OCI-LY7 (cell line): ENCODE data around the gene ZPR1. TPM values are rescaled to one million over a fixed set of nuclear protein-coding genes. Genes with fewer than 3 reads are reported as not detected.

Experiments
- BruUV-seq: library from RNA; stranded (reverse); fragments of 400-500 nt; replicated peaks from 2 replicates; lab custom pipeline; 2021; lab: Mats Ljungman, UMichigan
- CTCF ChIA-PET: fragments of 300-600 bp; sonication (Branson Sonifier 250); formaldehyde crosslinking; loops from one replicate; lab custom pipeline; 2022; ENCODE audit warnings: antibody characterized with exemption; ENCODE audit not compliant: unreplicated experiment; lab: Charles Lee
- POLR2A ChIA-PET: fragments of 300-600 bp; sonication (Branson Sonifier 250); formaldehyde crosslinking; loops from one replicate; lab custom pipeline; 2022; ENCODE audit warnings: antibody characterized with exemption; lab: Charles Lee
- DNase-seq: peaks from one replicate; pipeline ENCODE4 v3.0.0-alpha.2; 2015; ENCODE audit warnings: low spot score
- H2AFZ ChIP-seq: fragments of 200-600 bp; sonication (generic), shearing (Covaris generic); 2 replicates; pipeline ENCODE4 v1.6.1; 2014; ENCODE audit warnings: mild to moderate bottlenecking, antibody characterized with exemption, low read length, moderate library complexity
- H3K27ac ChIP-seq: fragments of 200-600 bp; sonication (generic); 2 replicates; pipeline ENCODE4 v1.5.1; 2014; ENCODE audit warnings: mixed run types, low read depth, mild to moderate bottlenecking, moderate library complexity, low read length, inconsistent platforms; ENCODE audit not compliant: poor library complexity, severe bottlenecking
- H3K36me3 ChIP-seq: fragments of 200-600 bp; sonication (generic); 2 replicates; pipeline ENCODE4 v1.6.1; 2014; ENCODE audit warnings: mild to moderate bottlenecking, antibody characterized with exemption, low read length, moderate library complexity, mixed read lengths; ENCODE audit not compliant: insufficient read depth
- H3K4me1 ChIP-seq: fragments of 200-600 bp; sonication (generic); 2 replicates; pipeline ENCODE4 v1.5.1; 2014; ENCODE audit warnings: mild to moderate bottlenecking, low read length; ENCODE audit not compliant: insufficient read depth, poor library complexity, severe bottlenecking
- H3K4me2 ChIP-seq: fragments of 200-600 bp; sonication (generic); 2 replicates; pipeline ENCODE4 v1.6.1; 2014; ENCODE audit warnings: mild to moderate bottlenecking, low read length
- H3K4me3 ChIP-seq: fragments of 200-600 bp; sonication (generic); 2 replicates; pipeline ENCODE4 v1.5.1; 2014; ENCODE audit warnings: mild to moderate bottlenecking, low read depth, low read length; ENCODE audit not compliant: poor library complexity, severe bottlenecking
- H3K79me2 ChIP-seq: fragments of 200-600 bp; sonication (generic); 2 replicates; pipeline ENCODE4 v1.6.1; 2016; ENCODE audit warnings: low read depth, mild to moderate bottlenecking, low read length, moderate library complexity, mixed read lengths; ENCODE audit not compliant: insufficient read depth
- H3K9me2 ChIP-seq: fragments of 200-600 bp; sonication (generic); 2 replicates; pipeline ENCODE4 v1.6.1; 2016; ENCODE audit warnings: mild to moderate bottlenecking, low read length, mixed read lengths; ENCODE audit not compliant: insufficient read depth
- H3K9me3 ChIP-seq: fragments of 200-600 bp; sonication (generic); 2 replicates; pipeline ENCODE4 v1.6.1; 2014; ENCODE audit warnings: mild to moderate bottlenecking, mixed run types, low read length, mixed read lengths
- H4K20me1 ChIP-seq: fragments of 200-600 bp; sonication (generic); 2 replicates; pipeline ENCODE4 v1.6.1; 2014; ENCODE audit warnings: mild to moderate bottlenecking, antibody characterized with exemption, low read length, moderate library complexity, mixed read lengths; ENCODE audit not compliant: insufficient read depth
- CTCF ChIP-seq: fragments of 200-600 bp; sonication (generic); conservative IDR thresholded peaks from 2 replicates; pipeline ENCODE4 v1.5.1; 2014; ENCODE audit warnings: mild to moderate bottlenecking, antibody characterized with exemption, low read length, moderate library complexity, mixed read lengths
- EZH2phosphoT487 ChIP-seq: fragments of 200-600 bp; sonication (generic); IDR thresholded peaks from 2 replicates; pipeline ENCODE4 v1.6.1; 2018; ENCODE audit warnings: low read depth, borderline replicate concordance, mild to moderate bottlenecking, mixed run types, antibody characterized with exemption, low read length, moderate library complexity, mixed read lengths
- intact Hi-C: fragments of 100-400 bp; cut with micrococcal nuclease; formaldehyde crosslinking; loops from one replicate; pipeline ENCODE4 v1.10.0; 2022; ENCODE audit not compliant: unreplicated experiment
- total RNA-seq, 2 experiments: library from RNA; depleted of rRNA in 1 of 2; stranded (reverse); fragments of >200 nt in 1 of 2; shearing (Covaris generic) in 1 of 2; gene quantifications; 2 replicates each; pipeline ENCODE4 v1.2.3, GENCODE V29; 2014 to 2022

ZPR1 gene
- total RNA-seq, 2 experiments from 2014 or later = 57.4 to 67.5 TPM

- CTCF ChIA-PET = no interaction called here
- POLR2A ChIA-PET = no interaction called here
- peaks cover 3% of the 10 kb centered on the region for H3K4me1 ChIP-seq
- no peak for TF ChIP-seq CTCF
- no peak for TF ChIP-seq EZH2phosphoT487
- no peak for DNase-seq
- no peaks in the 10 kb centered on the region for H3K36me3 ChIP-seq
- intact Hi-C loops = no loop called here
- H3K9me2 ChIP-seq = no peaks in the 10 kb centered on the region
- H3K79me2 ChIP-seq = no peaks in the 10 kb centered on the region
- no TSS peak for BruUV-seq
- no peaks in the 10 kb centered on the region for H4K20me1 ChIP-seq
- no peaks in the 10 kb centered on the region for H3K9me3 ChIP-seq
- H3K4me3 ChIP-seq = no peak overlapping the region
- no peak overlapping the region for H3K4me2 ChIP-seq
- H3K27ac ChIP-seq = no peak overlapping the region
- no peak overlapping the region for H2AFZ ChIP-seq
Measured at GRCh38 chr11:116830184-116830912, 42.5 kb upstream of the ZPR1 start.

- no peaks in the 10 kb centered on the region for H3K79me2 ChIP-seq
Measured at GRCh38 chr11:116829525-116830183, 41.8 kb upstream of the ZPR1 start, which contains the start of gene APOC3. Gene APOC3 (plus strand): TSS chr11:116829907. CDS start chr11:116830583, 676 bp downstream.

More at GRCh38 chr11:116829525-116830183, 41.8 kb upstream of the ZPR1 start, which contains the start of gene APOC3:
- TF ChIP-seq EZH2phosphoT487 = no peak
- TF ChIP-seq CTCF = no peak
- H3K4me2 ChIP-seq = no peak within 1 kb of the TSS
- no peaks in the 10 kb centered on the region for H3K4me1 ChIP-seq
- H3K27ac ChIP-seq = no peak within 1 kb of the TSS
- DNase-seq = no peak
- no peaks in the 10 kb centered on the region for H3K9me2 ChIP-seq
- POLR2A ChIA-PET = no interaction called here
- H3K9me3 ChIP-seq = no peaks in the 10 kb centered on the region
- CTCF ChIA-PET = no interaction called here
- no TSS peak for BruUV-seq
- H4K20me1 ChIP-seq = no peaks in the 10 kb centered on the region
- no peak within 1 kb of the TSS for H2AFZ ChIP-seq
- intact Hi-C loops = no loop called here
- no peak within 1 kb of the TSS for H3K4me3 ChIP-seq
- no peaks in the 10 kb centered on the region for H3K36me3 ChIP-seq
